A673 (cell line): ENCODE measurements around the gene CPAMD8.

Experiments used
- EZH2 ChIP-seq: fragments of 200-600 bp; sonication (generic); IDR thresholded peaks from 2 replicates; pipeline ENCODE4 v1.6.1; 2017; ENCODE audit warnings: borderline replicate concordance, low read depth, mild to moderate bottlenecking, mixed read lengths, antibody characterized with exemption, low read length; ENCODE audit not compliant: poor library complexity, severe bottlenecking
- TF ChIP-seq, protein P1 (sequence below): fragments of 300-800, 200-600 bp; sonication (generic); conservative IDR thresholded peaks from 2 replicates; pipeline ENCODE4 v1.5.1; 2017; ENCODE audit warnings: low read depth, mild to moderate bottlenecking, antibody characterized with exemption, low read length, moderate library complexity, mixed read lengths

DNA sequence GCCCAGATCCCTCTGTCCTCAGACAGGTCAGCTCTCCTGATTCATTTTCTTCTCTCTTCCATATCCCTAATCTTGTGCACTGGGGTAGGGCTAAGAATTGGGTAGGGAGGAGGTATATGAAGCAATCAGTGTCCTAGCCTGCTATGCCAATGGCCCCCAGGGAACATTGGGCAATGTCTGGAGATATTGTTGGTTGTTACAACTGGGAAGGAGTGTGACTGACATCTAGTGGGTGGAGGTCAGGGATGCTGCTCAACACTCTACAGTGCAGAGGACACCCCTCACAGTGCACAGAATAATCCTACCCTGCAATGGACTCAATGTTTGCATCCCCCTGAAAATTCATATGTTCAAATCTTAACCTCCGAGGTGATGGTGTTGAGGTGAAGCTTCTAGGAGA, 57.5 kb downstream of the CPAMD8 start:
- TF ChIP-seq, protein P1, sequence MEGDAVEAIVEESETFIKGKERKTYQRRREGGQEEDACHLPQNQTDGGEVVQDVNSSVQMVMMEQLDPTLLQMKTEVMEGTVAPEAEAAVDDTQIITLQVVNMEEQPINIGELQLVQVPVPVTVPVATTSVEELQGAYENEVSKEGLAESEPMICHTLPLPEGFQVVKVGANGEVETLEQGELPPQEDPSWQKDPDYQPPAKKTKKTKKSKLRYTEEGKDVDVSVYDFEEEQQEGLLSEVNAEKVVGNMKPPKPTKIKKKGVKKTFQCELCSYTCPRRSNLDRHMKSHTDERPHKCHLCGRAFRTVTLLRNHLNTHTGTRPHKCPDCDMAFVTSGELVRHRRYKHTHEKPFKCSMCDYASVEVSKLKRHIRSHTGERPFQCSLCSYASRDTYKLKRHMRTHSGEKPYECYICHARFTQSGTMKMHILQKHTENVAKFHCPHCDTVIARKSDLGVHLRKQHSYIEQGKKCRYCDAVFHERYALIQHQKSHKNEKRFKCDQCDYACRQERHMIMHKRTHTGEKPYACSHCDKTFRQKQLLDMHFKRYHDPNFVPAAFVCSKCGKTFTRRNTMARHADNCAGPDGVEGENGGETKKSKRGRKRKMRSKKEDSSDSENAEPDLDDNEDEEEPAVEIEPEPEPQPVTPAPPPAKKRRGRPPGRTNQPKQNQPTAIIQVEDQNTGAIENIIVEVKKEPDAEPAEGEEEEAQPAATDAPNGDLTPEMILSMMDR, result peak; percentile 55
- no peak for TF ChIP-seq EZH2
